ENCODE measurements around the gene CMKLR1.

DNA sequence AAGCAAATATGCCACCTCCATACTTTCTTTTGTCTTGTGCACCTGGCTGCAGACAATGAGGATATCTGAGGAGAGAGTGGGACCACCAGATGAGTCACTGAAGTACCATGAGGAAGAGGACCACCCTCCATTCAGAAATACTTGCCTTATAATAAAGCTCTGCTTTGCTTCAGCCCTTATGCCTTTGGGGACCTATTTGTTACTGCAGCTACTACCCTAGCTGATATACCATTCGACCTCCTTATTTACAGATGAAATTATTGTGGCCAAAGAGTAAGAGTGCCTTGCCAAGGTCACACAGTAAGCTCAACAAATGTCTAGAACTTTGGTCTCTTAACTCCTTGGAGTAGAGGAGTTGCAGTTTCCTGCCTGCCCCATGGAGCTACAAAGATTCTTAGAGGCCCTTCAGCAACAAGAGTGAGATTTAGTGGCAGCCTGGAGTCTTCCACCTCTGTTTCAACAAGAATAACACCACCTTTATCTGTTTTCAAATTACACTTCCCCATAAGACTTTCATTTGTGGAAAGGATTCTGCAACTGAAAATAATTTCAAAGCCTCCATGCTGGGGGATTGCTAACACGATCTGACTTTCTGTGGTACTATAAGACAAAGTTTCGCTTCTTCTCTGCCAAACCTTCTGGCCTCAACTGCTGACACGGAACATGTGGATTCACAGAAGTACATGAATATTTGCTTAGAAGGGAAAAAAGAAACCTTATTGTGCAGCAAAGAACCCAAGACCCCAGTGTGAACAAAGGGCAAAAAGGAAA is 3.6 kb downstream of the CMKLR1 start:
- no peak for TF ChIP-seq EZH2 (optimal IDR thresholded peaks at IDR 0.05; ENCODE audit: low read depth, low read length)
- TF ChIP-seq, protein P1, sequence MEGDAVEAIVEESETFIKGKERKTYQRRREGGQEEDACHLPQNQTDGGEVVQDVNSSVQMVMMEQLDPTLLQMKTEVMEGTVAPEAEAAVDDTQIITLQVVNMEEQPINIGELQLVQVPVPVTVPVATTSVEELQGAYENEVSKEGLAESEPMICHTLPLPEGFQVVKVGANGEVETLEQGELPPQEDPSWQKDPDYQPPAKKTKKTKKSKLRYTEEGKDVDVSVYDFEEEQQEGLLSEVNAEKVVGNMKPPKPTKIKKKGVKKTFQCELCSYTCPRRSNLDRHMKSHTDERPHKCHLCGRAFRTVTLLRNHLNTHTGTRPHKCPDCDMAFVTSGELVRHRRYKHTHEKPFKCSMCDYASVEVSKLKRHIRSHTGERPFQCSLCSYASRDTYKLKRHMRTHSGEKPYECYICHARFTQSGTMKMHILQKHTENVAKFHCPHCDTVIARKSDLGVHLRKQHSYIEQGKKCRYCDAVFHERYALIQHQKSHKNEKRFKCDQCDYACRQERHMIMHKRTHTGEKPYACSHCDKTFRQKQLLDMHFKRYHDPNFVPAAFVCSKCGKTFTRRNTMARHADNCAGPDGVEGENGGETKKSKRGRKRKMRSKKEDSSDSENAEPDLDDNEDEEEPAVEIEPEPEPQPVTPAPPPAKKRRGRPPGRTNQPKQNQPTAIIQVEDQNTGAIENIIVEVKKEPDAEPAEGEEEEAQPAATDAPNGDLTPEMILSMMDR (IDR thresholded peaks at IDR 0.05; ENCODE audit: low read length) = no peak

Data from MM.1S (cell line).